DND-41 (cell line): ENCODE measurements around the gene PLEKHO2.

ENCODE experiments used
- ATAC-seq: fragments of 200-7000 bp; cut with Tn5 transposase; 3 replicates; pipeline ENCODE4 v1.9.1; 2021; ENCODE audit warnings: low read depth; ENCODE audit not compliant: insufficient read depth
- DNase-seq: peaks from one replicate; pipeline ENCODE4 v3.0.0-alpha.2; 2020
- H2AFZ ChIP-seq: 2 replicates; pipeline ENCODE4 v1.6.0; 2012; ENCODE audit warnings: low read depth, low read length
- H3K27ac ChIP-seq: 2 replicates; pipeline ENCODE4 v1.5.1; 2012; ENCODE audit warnings: low read length, inconsistent platforms
- H3K27me3 ChIP-seq: fragments of 200-600 bp; sonication (generic); 2 replicates; pipeline ENCODE4 v1.6.0; 2012; ENCODE audit warnings: low read length, mild to moderate bottlenecking, inconsistent platforms; ENCODE audit not compliant: insufficient read depth, poor library complexity
- H3K36me3 ChIP-seq: 2 replicates; pipeline ENCODE4 v1.5.1; 2012; ENCODE audit warnings: low read length, inconsistent platforms; ENCODE audit not compliant: insufficient read depth
- H3K4me1 ChIP-seq: 2 replicates; pipeline ENCODE4 v1.5.1; 2012; ENCODE audit warnings: mild to moderate bottlenecking, low read length; ENCODE audit not compliant: insufficient read depth
- H3K4me2 ChIP-seq: 2 replicates; pipeline ENCODE4 v1.6.0; 2012; ENCODE audit warnings: mild to moderate bottlenecking, moderate library complexity, low read length, inconsistent platforms; ENCODE audit not compliant: insufficient read depth
- H3K4me3 ChIP-seq, 2 experiments: fragments of 200-600 bp in 1 of 2; shearing (Covaris generic) in 1 of 2; 2 replicates each; pipeline ENCODE4 v1.5.1; 2012 to 2016; ENCODE audit warnings: inconsistent platforms in 2 of 2, low read length in 2 of 2, mild to moderate bottlenecking in 2 of 2, low read depth in 1 of 2, moderate library complexity in 1 of 2
- H3K79me2 ChIP-seq: 2 replicates; pipeline ENCODE4 v1.6.0; 2012; ENCODE audit warnings: low read length, inconsistent platforms; ENCODE audit not compliant: insufficient read depth
- H3K9ac ChIP-seq: 2 replicates; pipeline ENCODE4 v1.6.0; 2012; ENCODE audit warnings: low read depth, mild to moderate bottlenecking, inconsistent platforms, low read length, moderate library complexity
- H3K9me3 ChIP-seq: 2 replicates; pipeline ENCODE4 v1.5.1; 2012; ENCODE audit warnings: low read length, moderate library complexity, mild to moderate bottlenecking, inconsistent platforms; ENCODE audit not compliant: insufficient read depth, severe bottlenecking
- H4K20me1 ChIP-seq: 2 replicates; pipeline ENCODE4 v1.6.0; 2012; ENCODE audit warnings: low read length; ENCODE audit not compliant: insufficient read depth
- EZH2 ChIP-seq: IDR thresholded peaks from 3 replicates; pipeline ENCODE4 v1.6.1; 2012; ENCODE audit warnings: borderline replicate concordance, low read depth, mild to moderate bottlenecking, moderate library complexity, low read length, inconsistent platforms; ENCODE audit not compliant: severe bottlenecking
- TF ChIP-seq, protein P1 (sequence below): IDR thresholded peaks from 2 replicates; pipeline ENCODE4 v1.5.1; 2012; ENCODE audit warnings: borderline replicate concordance, low read length, moderate library complexity, mild to moderate bottlenecking; ENCODE audit not compliant: poor library complexity, severe bottlenecking; ENCODE audit errors: extremely low read depth

Gene PLEKHO2

DNA sequence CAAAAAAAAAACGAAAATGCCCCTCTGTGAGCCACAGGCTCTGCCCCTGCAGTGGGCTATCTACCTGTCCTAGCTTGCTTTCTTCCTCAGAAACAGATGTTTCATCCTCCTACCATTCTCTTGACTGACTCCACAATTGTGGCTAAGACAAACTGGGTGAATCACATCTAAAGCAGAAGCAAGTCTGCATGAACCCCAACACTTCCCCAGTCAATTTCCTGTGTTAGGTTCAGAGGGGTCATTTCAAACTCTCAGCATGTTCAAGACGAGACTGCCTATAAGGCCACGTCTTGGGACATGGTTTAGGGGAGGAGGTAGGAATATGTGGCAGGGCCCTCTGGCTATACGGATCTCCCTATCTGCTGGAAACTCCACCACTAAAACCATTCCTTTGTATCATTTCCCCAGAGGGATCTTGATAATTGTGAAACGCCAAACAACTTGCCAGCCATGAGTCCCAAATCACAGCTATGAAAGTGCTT, 41.4 kb downstream of the PLEKHO2 start:
- ATAC-seq, result no peak
- H3K27ac ChIP-seq, result no peak overlapping the region
- H3K4me3 ChIP-seq, result no peak overlapping the region
- H3K9ac ChIP-seq, result no peak overlapping the region
- H3K4me1 ChIP-seq, result no peaks in the 10 kb centered on the region
- TF ChIP-seq, protein P1, sequence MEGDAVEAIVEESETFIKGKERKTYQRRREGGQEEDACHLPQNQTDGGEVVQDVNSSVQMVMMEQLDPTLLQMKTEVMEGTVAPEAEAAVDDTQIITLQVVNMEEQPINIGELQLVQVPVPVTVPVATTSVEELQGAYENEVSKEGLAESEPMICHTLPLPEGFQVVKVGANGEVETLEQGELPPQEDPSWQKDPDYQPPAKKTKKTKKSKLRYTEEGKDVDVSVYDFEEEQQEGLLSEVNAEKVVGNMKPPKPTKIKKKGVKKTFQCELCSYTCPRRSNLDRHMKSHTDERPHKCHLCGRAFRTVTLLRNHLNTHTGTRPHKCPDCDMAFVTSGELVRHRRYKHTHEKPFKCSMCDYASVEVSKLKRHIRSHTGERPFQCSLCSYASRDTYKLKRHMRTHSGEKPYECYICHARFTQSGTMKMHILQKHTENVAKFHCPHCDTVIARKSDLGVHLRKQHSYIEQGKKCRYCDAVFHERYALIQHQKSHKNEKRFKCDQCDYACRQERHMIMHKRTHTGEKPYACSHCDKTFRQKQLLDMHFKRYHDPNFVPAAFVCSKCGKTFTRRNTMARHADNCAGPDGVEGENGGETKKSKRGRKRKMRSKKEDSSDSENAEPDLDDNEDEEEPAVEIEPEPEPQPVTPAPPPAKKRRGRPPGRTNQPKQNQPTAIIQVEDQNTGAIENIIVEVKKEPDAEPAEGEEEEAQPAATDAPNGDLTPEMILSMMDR, result no peak
- no peak for TF ChIP-seq EZH2
- no peaks in the 10 kb centered on the region for H4K20me1 ChIP-seq
- H3K36me3 ChIP-seq, result no peaks in the 10 kb centered on the region
- H3K27me3 ChIP-seq, result no peaks in the 10 kb centered on the region
- H3K9me3 ChIP-seq, result no peaks in the 10 kb centered on the region
- H3K4me2 ChIP-seq, result no peak overlapping the region
- DNase-seq, result no peak
- H3K79me2 ChIP-seq, result no peaks in the 10 kb centered on the region
- H2AFZ ChIP-seq, result no peak overlapping the region

DNA sequence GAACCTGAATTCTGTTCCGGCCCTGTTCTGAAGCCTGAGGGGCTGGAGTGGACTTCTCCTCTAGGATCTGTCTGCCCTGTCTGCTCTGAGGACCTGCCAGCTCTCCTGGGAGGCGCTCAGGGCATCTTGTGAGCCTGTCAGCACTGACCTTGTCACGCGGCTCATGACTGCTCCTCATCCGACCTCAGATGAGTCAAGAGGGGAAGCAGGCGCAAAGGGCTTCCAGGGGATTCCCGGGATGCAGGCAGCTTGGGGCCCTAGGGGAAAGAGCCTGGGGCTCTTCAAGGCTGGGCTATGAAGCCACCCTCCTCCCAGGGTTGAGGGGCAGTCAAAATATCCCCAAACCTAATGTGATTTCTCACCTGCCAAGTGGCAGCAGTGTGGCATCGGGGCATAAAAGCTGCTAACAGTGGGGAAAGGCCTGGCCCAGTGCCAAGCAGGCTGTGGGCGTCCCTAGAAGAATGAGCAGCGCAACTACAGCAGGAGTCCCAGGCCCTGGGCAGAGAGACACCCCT, 42.3 kb downstream of the PLEKHO2 start:
- no peak overlapping the region for H3K4me3 ChIP-seq
- no peaks in the 10 kb centered on the region for H3K27me3 ChIP-seq
- H2AFZ ChIP-seq, result no peak overlapping the region
- DNase-seq, result peak; percentile 15
- no peaks in the 10 kb centered on the region for H3K79me2 ChIP-seq
- H3K9ac ChIP-seq, result no peak overlapping the region
- H3K9me3 ChIP-seq, result no peaks in the 10 kb centered on the region
- no peak overlapping the region for H3K4me2 ChIP-seq
- H3K4me1 ChIP-seq, result no peaks in the 10 kb centered on the region
- no peak for TF ChIP-seq EZH2
- TF ChIP-seq, protein P1, result no peak
- no peaks in the 10 kb centered on the region for H3K36me3 ChIP-seq
- ATAC-seq, result no peak
- H4K20me1 ChIP-seq, result no peaks in the 10 kb centered on the region
- no peak overlapping the region for H3K27ac ChIP-seq

DNA sequence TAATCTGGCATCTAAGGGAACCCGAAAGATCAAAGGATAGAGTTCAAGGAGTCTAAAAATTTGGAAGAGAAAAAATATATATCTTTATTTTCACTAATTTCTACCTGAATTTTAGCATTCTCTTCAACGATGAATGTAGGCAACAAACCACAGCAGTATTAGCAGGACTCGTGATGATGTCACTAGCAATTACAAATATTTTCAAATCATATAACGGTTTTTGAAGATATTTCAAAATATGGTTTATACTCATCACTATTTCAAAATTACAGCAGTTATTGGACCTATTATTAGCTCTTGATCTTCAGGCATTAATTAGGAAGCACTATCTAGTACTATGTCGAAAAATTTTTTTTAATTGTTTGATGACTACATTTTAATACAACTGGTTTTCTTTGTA, 43.0 kb downstream of the PLEKHO2 start:
- TF ChIP-seq, protein P1, result no peak
- TF ChIP-seq EZH2, result no peak
- Histone ChIP-seq H3K9me3 (no peaks in the 10 kb centered on the region), H3K36me3 (no peaks in the 10 kb centered on the region), H3K4me1 (no peaks in the 10 kb centered on the region), H4K20me1 (no peaks in the 10 kb centered on the region), H2AFZ (no peak overlapping the region), H3K4me3 (no peak overlapping the region), H3K27ac (no peak overlapping the region), H3K79me2 (no peaks in the 10 kb centered on the region), H3K4me2 (no peak overlapping the region), H3K27me3 (no peaks in the 10 kb centered on the region), H3K9ac (no peak overlapping the region)
- no peak for DNase-seq
- ATAC-seq, result no peak
